Neural crest cell (in vitro differentiated cells): ENCODE measurements around the gene AUTS2. TPM values are rescaled to one million over a fixed set of nuclear protein-coding genes. Genes with fewer than 3 reads are reported as not detected.

Experiments used
- DNase-seq: peaks from one replicate; pipeline ENCODE4 v3.0.0; 2021; ENCODE audit warnings: low read depth, mixed read lengths, low spot score
- H3K27ac Mint-ChIP-seq: one replicate; pipeline ENCODE4 v1.8.0; 2021; ENCODE audit warnings: mild to moderate bottlenecking, mixed read lengths; ENCODE audit not compliant: unreplicated experiment
- H3K27me3 Mint-ChIP-seq: 2 replicates; pipeline ENCODE4 v1.8.0; 2021; ENCODE audit warnings: low read depth, mild to moderate bottlenecking, mixed read lengths
- H3K36me3 Mint-ChIP-seq: 2 replicates; pipeline ENCODE4 v1.8.0; 2021; ENCODE audit warnings: low read depth, mild to moderate bottlenecking, mixed read lengths
- H3K4me1 Mint-ChIP-seq: 2 replicates; pipeline ENCODE4 v1.8.0; 2021; ENCODE audit warnings: mixed read lengths
- H3K4me3 Mint-ChIP-seq: one replicate; pipeline ENCODE4 v1.8.0; 2021; ENCODE audit warnings: mild to moderate bottlenecking, mixed read lengths
- H3K9me3 Mint-ChIP-seq: 2 replicates; pipeline ENCODE4 v1.8.0; 2021; ENCODE audit warnings: mixed read lengths
- CTCF ChIP-seq: fragments of 200-600 bp; sonication (generic); conservative IDR thresholded peaks from 2 replicates; pipeline ENCODE4 v1.5.0; 2021; ENCODE audit warnings: antibody characterized with exemption, mild to moderate bottlenecking
- total RNA-seq: library from RNA; stranded (reverse); gene quantifications from 2 replicates; pipeline ENCODE4 v1.2.1, GENCODE V29; 2021

AUTS2 gene
- total RNA-seq, 1 donor from 2014 or later = 152 TPM

DNA sequence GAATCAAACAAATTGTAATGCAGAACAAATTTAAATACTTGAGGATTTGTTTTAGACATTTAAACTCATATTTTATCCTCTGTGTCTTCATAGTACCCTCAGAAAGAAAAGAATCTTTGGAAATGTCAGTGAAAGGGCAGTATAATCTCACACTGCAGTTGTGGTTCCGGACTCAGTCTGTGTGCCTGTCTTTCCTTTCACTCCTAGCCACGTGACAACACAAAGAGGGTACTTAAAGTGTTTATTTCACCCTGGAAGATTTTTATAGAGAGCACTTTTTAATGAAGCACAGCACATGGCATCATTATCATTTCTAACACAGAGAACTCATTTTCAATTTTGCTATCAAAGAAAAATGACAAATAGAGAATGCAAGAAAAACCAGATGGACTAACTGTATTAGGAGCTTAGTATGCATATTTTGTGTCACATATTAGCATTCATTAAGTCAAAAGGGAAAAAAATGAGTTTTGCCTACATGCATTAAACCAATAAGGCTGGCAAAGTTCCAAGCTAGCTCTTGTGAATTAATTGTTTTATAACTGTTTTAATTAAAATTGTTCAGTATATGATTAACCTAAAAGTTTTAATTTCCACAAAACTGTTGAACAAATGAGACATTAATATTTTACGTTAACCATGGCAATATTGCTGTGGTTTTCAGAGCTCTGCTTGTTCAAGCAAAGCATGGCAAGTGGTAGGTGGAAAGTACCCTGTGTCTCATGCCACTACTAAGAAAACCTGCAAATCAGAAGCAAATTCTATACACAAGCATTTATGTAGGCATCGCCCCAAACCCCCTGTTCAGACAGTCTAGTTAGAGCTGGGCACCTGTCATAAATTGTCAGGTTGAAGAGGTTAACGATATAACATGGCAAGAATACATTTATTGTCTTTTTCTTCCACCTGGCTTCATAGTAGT, 65.9 kb downstream of the AUTS2 start:
- Mint-ChIP-seq H3K27me3 (no peaks in the 10 kb centered on the region), H3K9me3 (no peaks in the 10 kb centered on the region), H3K27ac (no peak overlapping the region), H3K4me1 (peaks cover 19% of the 10 kb centered on the region), H3K36me3 (no peaks in the 10 kb centered on the region), H3K4me3 (no peak overlapping the region)
- no peak for TF ChIP-seq CTCF
- DNase-seq = no peak

DNA sequence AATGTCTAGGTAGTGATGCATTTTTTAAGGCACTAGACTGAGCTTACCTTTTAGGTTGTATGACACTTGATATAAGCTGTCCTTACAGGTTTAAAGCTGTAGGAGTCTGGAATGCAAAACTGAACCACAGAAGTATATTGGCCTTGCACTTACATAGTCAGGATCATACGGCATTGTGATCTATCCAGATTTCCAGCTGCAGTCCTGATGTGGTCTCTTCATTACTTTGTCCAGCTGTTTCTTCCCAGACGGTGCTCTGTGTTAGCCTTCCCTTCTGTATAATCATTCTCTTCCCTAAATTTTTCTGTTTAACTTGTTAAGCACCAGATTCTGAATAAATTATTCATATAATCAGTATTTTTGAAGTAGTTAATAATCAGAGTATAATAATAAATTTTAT, 67.1 kb downstream of the AUTS2 start:
- no peaks in the 10 kb centered on the region for H3K36me3 Mint-ChIP-seq
- peaks cover 16% of the 10 kb centered on the region for H3K4me1 Mint-ChIP-seq
- H3K4me3 Mint-ChIP-seq = no peak overlapping the region
- no peak for TF ChIP-seq CTCF
- H3K27ac Mint-ChIP-seq = no peak overlapping the region
- no peaks in the 10 kb centered on the region for H3K27me3 Mint-ChIP-seq
- no peak for DNase-seq
- H3K9me3 Mint-ChIP-seq = no peaks in the 10 kb centered on the region

- TF ChIP-seq CTCF = no peak
- Mint-ChIP-seq H3K27me3 (no peaks in the 10 kb centered on the region), H3K4me3 (no peak overlapping the region), H3K4me1 (peaks cover 23% of the 10 kb centered on the region), H3K9me3 (no peaks in the 10 kb centered on the region), H3K27ac (no peak overlapping the region), H3K36me3 (no peaks in the 10 kb centered on the region)
- DNase-seq = no peak
Observed at GRCh38 chr7:69668339-69668870, 70.1 kb downstream of the AUTS2 start.

DNA sequence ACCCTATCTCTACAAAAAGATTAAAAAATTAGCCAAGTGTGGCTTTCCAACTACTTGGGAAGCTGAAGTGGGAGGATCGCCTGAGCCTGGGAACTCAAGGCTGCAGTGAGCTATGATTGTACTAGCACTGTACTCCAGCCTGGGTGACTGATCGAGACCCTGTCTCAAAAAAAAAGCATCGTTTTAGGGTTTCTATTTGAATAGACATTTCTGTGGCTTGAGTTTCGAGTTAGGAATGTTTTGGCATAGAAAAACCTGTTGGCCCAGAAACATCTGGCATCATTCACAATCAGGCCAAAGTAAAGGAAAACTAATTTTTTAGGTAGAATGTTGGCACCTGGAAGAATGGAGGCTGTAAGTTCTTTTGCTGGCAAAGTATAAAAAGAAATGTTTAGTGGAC, 72.4 kb downstream of the AUTS2 start:
- H3K36me3 Mint-ChIP-seq = no peaks in the 10 kb centered on the region
- peaks cover 25% of the 10 kb centered on the region for H3K4me1 Mint-ChIP-seq
- H3K27ac Mint-ChIP-seq = no peak overlapping the region
- TF ChIP-seq CTCF = no peak
- no peaks in the 10 kb centered on the region for H3K27me3 Mint-ChIP-seq
- H3K4me3 Mint-ChIP-seq = no peak overlapping the region
- no peaks in the 10 kb centered on the region for H3K9me3 Mint-ChIP-seq
- DNase-seq = no peak

DNA sequence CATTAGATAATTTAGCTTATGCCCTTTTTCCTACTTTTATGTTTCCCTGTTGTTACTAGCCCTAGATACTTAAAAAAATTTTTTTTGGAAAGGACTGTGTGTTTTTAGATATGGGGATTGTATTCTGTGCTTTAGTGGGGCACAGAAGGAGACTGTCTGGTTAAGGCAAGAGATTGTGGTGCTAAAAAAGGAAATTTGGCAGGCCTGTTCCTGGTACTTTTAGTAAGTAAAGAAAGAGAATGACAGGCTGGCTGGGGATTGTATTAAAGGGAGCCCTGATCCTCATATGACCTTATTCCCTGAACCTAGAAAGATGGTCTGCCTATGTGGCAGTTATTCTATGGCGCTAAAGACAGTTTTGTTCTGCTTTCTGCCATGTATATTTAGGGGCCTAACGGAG, 74.8 kb downstream of the AUTS2 start:
- Mint-ChIP-seq H3K27me3 (no peaks in the 10 kb centered on the region), H3K36me3 (no peaks in the 10 kb centered on the region), H3K4me3 (no peak overlapping the region), H3K27ac (no peak overlapping the region), H3K4me1 (peaks cover 35% of the 10 kb centered on the region), H3K9me3 (no peaks in the 10 kb centered on the region)
- TF ChIP-seq CTCF = no peak
- DNase-seq = no peak
